Measurements from ENCODE around the gene CFTR. TPM values are rescaled to one million over a fixed set of nuclear protein-coding genes. Genes with fewer than 3 reads are reported as not detected.

The CFTR gene
- total RNA-seq, 1 donor: not detected

- H3K36me3 ChIP-seq (ENCODE audit: insufficient read depth, low read length): no peaks in the 10 kb centered on the region
- no peak for TF ChIP-seq CTCF (IDR thresholded peaks at IDR 0.05; ENCODE audit: extremely low read depth, low read depth, low read length)
- H3K4me3 ChIP-seq (ENCODE audit: insufficient read depth, low read length): no peak overlapping the region
- H3K9me3 ChIP-seq (ENCODE audit: low read depth, low read length): no peaks in the 10 kb centered on the region
- H3K27ac ChIP-seq (ENCODE audit: low read depth, low read length): no peak overlapping the region
- H4K20me1 ChIP-seq (ENCODE audit: insufficient read depth, low read length): no peaks in the 10 kb centered on the region
- no peaks in the 10 kb centered on the region for H3K27me3 ChIP-seq (ENCODE audit: insufficient read depth, low read length)
- no peaks in the 10 kb centered on the region for H3K4me1 ChIP-seq (ENCODE audit: insufficient read depth, low read length)
- H3K4me2 ChIP-seq (ENCODE audit: insufficient read depth, low read length): no peak overlapping the region
- DNase-seq (ENCODE audit: insufficient read length, low spot score, missing footprints): no peak
- no peaks in the 10 kb centered on the region for H3K79me2 ChIP-seq (ENCODE audit: insufficient read depth, low read length)
- H2AFZ ChIP-seq (ENCODE audit: low read length): no peak overlapping the region
Observed at GRCh38 chr7:117596134-117596533, 116.3 kb downstream of the CFTR start.

- no peak for DNase-seq (ENCODE audit: insufficient read length, low spot score, missing footprints)
- no peaks in the 10 kb centered on the region for H3K36me3 ChIP-seq (ENCODE audit: insufficient read depth, low read length)
Observed at GRCh38 chr7:117597755-117598154, 117.9 kb downstream of the CFTR start.

GRCh38 chr7:117600911-117601310, 121.1 kb downstream of the CFTR start:
- no peaks in the 10 kb centered on the region for H3K27me3 ChIP-seq (ENCODE audit: insufficient read depth, low read length)
- H2AFZ ChIP-seq (ENCODE audit: low read length): no peak overlapping the region
- H3K9me3 ChIP-seq (ENCODE audit: low read depth, low read length): no peaks in the 10 kb centered on the region
- no peaks in the 10 kb centered on the region for H4K20me1 ChIP-seq (ENCODE audit: insufficient read depth, low read length)
- TF ChIP-seq CTCF (IDR thresholded peaks at IDR 0.05; ENCODE audit: extremely low read depth, low read depth, low read length): no peak
- no peak overlapping the region for H3K4me2 ChIP-seq (ENCODE audit: insufficient read depth, low read length)
- DNase-seq (ENCODE audit: insufficient read length, low spot score, missing footprints): no peak
- no peaks in the 10 kb centered on the region for H3K4me1 ChIP-seq (ENCODE audit: insufficient read depth, low read length)
- no peaks in the 10 kb centered on the region for H3K79me2 ChIP-seq (ENCODE audit: insufficient read depth, low read length)
- no peaks in the 10 kb centered on the region for H3K36me3 ChIP-seq (ENCODE audit: insufficient read depth, low read length)
- H3K27ac ChIP-seq (ENCODE audit: low read depth, low read length): no peak overlapping the region
- H3K4me3 ChIP-seq (ENCODE audit: insufficient read depth, low read length): no peak overlapping the region

More at GRCh38 chr7:117597755-117598154, 117.9 kb downstream of the CFTR start:
- Histone ChIP-seq H3K4me2 (ENCODE audit: insufficient read depth, low read length) (no peak overlapping the region), H4K20me1 (ENCODE audit: insufficient read depth, low read length) (no peaks in the 10 kb centered on the region), H2AFZ (ENCODE audit: low read length) (no peak overlapping the region), H3K27me3 (ENCODE audit: insufficient read depth, low read length) (no peaks in the 10 kb centered on the region), H3K79me2 (ENCODE audit: insufficient read depth, low read length) (no peaks in the 10 kb centered on the region), H3K27ac (ENCODE audit: low read depth, low read length) (no peak overlapping the region), H3K4me3 (ENCODE audit: insufficient read depth, low read length) (no peak overlapping the region), H3K4me1 (ENCODE audit: insufficient read depth, low read length) (no peaks in the 10 kb centered on the region), H3K9me3 (ENCODE audit: low read depth, low read length) (no peaks in the 10 kb centered on the region)
- no peak for TF ChIP-seq CTCF (IDR thresholded peaks at IDR 0.05; ENCODE audit: extremely low read depth, low read depth, low read length)

- no peak for TF ChIP-seq CTCF (IDR thresholded peaks at IDR 0.05; ENCODE audit: extremely low read depth, low read depth, low read length)
- no peaks in the 10 kb centered on the region for H4K20me1 ChIP-seq (ENCODE audit: insufficient read depth, low read length)
- H3K4me1 ChIP-seq (ENCODE audit: insufficient read depth, low read length): no peaks in the 10 kb centered on the region
- H3K27me3 ChIP-seq (ENCODE audit: insufficient read depth, low read length): no peaks in the 10 kb centered on the region
- no peaks in the 10 kb centered on the region for H3K79me2 ChIP-seq (ENCODE audit: insufficient read depth, low read length)
- H3K4me2 ChIP-seq (ENCODE audit: insufficient read depth, low read length): no peak overlapping the region
- H3K27ac ChIP-seq (ENCODE audit: low read depth, low read length): no peak overlapping the region
- no peak overlapping the region for H2AFZ ChIP-seq (ENCODE audit: low read length)
- H3K36me3 ChIP-seq (ENCODE audit: insufficient read depth, low read length): no peaks in the 10 kb centered on the region
- H3K4me3 ChIP-seq (ENCODE audit: insufficient read depth, low read length): no peak overlapping the region
- H3K9me3 ChIP-seq (ENCODE audit: low read depth, low read length): no peaks in the 10 kb centered on the region
- DNase-seq (ENCODE audit: insufficient read length, low spot score, missing footprints): no peak
Observed at GRCh38 chr7:117603627-117604026, 123.8 kb downstream of the CFTR start.
